ENCODE data around the gene HMX3. TPM values are rescaled to one million over a fixed set of nuclear protein-coding genes. Genes with fewer than 3 reads are reported as not detected.

The HMX3 gene
- total and polyA plus RNA-seq, 4 donors: 0.20 to 0.59 (median 0.27) TPM; not detected in 1

Other genes starting within 250 kb of the HMX3 start
- not detected for gene FAM24A, start 225.4 kb upstream of the HMX3 start, total RNA-seq
- not detected for gene FAM24A, start 225.4 kb upstream of the HMX3 start, polyA plus RNA-seq (ENCODE audit: insufficient read length in 2 of 2)
- gene C10orf88, start 181.7 kb upstream of the HMX3 start, total RNA-seq: 10 to 100 TPM; 11.2 to 33.7 TPM
- gene C10orf88, start 181.7 kb upstream of the HMX3 start, polyA plus RNA-seq (ENCODE audit: insufficient read length in 2 of 2): 10 to 100 TPM; 18.4 to 18.8 TPM
- gene PSTK, start 155.6 kb upstream of the HMX3 start, total RNA-seq: 10 to 100 TPM in 1 of 2 donors, 1 to 10 TPM in 1; 9.0 to 11.6 TPM
- 10 to 100 TPM; 12.3 to 13.6 TPM for gene PSTK, start 155.6 kb upstream of the HMX3 start, polyA plus RNA-seq (ENCODE audit: insufficient read length in 2 of 2)
- gene IKZF5, start 127.2 kb upstream of the HMX3 start, total RNA-seq: 10 to 100 TPM in 1 of 2 donors, 1 to 10 TPM in 1; 8.4 to 16.4 TPM
- 10 to 100 TPM; 17.5 to 22.8 TPM for gene IKZF5, start 127.2 kb upstream of the HMX3 start, polyA plus RNA-seq (ENCODE audit: insufficient read length in 2 of 2)
- gene ACADSB, start 127.0 kb upstream of the HMX3 start, total RNA-seq: 10 to 100 TPM; 14.0 to 23.1 TPM
- 10 to 100 TPM; 17.2 to 18.8 TPM for gene ACADSB, start 127.0 kb upstream of the HMX3 start, polyA plus RNA-seq (ENCODE audit: insufficient read length in 2 of 2)
- gene HMX2, start 12.2 kb downstream of the HMX3 start, total RNA-seq: not detected
- gene HMX2, start 12.2 kb downstream of the HMX3 start, polyA plus RNA-seq (ENCODE audit: insufficient read length in 2 of 2): under 1 TPM; 0.09 to 0.68 TPM
- gene BUB3, start 18.4 kb downstream of the HMX3 start, total RNA-seq: 100 to 1,000 TPM in 1 of 2 donors, 10 to 100 TPM in 1; 97.7 to 125 TPM
- gene BUB3, start 18.4 kb downstream of the HMX3 start, polyA plus RNA-seq (ENCODE audit: insufficient read length in 2 of 2): 10 to 100 TPM; 79.5 to 98.1 TPM